Mononuclear cell (primary cell): ENCODE measurements around the gene MTMR2. TPM values are rescaled to one million over a fixed set of nuclear protein-coding genes. Genes with fewer than 3 reads are reported as not detected.
A peak's percentile ranks its signal among the peaks of the same experiment; 100 is the strongest.

ENCODE experiments used
- H3K27me3 ChIP-seq: 2 replicates; pipeline ENCODE4 v1.6.0; 2011; ENCODE audit warnings: low read length, control low read depth; ENCODE audit not compliant: insufficient read depth
- H3K4me1 ChIP-seq: 2 replicates; pipeline ENCODE4 v1.5.1; 2011; ENCODE audit warnings: mild to moderate bottlenecking, low read length, control low read depth; ENCODE audit not compliant: insufficient read depth
- H3K4me3 ChIP-seq: 2 replicates; pipeline ENCODE4 v1.5.1; 2011; ENCODE audit warnings: mild to moderate bottlenecking, low read length, moderate library complexity
- H3K9me3 ChIP-seq: 2 replicates; pipeline ENCODE4 v1.5.1; 2011; ENCODE audit warnings: low read depth, mild to moderate bottlenecking, control low read depth, low read length
- total RNA-seq: library from RNA; depleted of rRNA; stranded (reverse); fragments of >200 nt; gene quantifications from one replicate; pipeline ENCODE4 v1.2.3, GENCODE V29; 2012

MTMR2 gene
- total RNA-seq, 1 donor, result 8.2 TPM

- Histone ChIP-seq H3K4me1 (peaks cover 16% of the 10 kb centered on the region), H3K27me3 (no peaks in the 10 kb centered on the region), H3K4me3 (no peak overlapping the region), H3K9me3 (no peaks in the 10 kb centered on the region)
Observed at GRCh38 chr11:95794086-95794485, 129.8 kb downstream of the MTMR2 start.

DNA sequence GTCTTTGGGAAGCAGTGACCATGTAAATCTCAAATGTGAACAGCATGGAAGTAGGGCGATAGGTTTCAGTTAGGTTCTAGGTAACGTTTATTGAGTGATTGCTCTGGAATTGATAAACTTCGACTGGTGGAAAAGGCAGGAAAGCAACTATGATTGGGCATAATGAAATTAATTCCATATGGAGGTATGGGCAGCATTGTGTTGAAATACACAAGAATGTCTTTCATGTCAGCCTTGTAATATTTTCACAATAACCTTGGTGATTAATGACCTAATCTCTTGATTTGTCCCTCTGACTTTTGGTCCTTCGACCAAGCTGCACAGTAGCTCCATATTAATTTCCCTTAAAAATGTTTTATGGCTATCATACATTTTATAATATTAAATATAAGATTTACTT, 130.8 kb downstream of the MTMR2 start:
- Histone ChIP-seq H3K4me3 (no peak overlapping the region), H3K4me1 (peaks cover 24% of the 10 kb centered on the region), H3K9me3 (no peaks in the 10 kb centered on the region), H3K27me3 (no peaks in the 10 kb centered on the region)

DNA sequence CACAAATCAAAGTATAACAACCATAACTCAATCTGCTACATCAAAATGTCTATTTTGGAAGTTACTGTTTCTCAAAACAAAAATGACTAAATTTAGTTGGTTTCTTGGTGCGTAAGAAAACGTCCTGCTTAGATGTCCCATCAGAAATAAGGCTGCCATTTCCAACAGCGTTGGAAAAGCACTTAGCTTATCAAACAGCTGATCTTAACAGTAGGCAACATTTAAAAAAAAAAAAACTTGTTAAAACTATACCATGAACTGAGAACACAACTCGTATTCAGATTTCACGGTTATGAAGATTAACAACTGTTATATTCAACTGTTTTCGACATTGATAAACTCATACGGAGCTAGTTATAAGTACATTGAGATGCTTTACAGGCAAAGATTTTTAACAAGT, 131.2 kb downstream of the MTMR2 start:
- no peak overlapping the region for H3K4me3 ChIP-seq
- H3K4me1 ChIP-seq, result peaks cover 24% of the 10 kb centered on the region
- H3K9me3 ChIP-seq, result no peaks in the 10 kb centered on the region
- no peaks in the 10 kb centered on the region for H3K27me3 ChIP-seq

- Histone ChIP-seq H3K4me1 (peaks cover 24% of the 10 kb centered on the region), H3K27me3 (no peaks in the 10 kb centered on the region), H3K9me3 (no peaks in the 10 kb centered on the region), H3K4me3 (no peak overlapping the region)
Observed at GRCh38 chr11:95792200-95792599, 131.7 kb downstream of the MTMR2 start.

DNA sequence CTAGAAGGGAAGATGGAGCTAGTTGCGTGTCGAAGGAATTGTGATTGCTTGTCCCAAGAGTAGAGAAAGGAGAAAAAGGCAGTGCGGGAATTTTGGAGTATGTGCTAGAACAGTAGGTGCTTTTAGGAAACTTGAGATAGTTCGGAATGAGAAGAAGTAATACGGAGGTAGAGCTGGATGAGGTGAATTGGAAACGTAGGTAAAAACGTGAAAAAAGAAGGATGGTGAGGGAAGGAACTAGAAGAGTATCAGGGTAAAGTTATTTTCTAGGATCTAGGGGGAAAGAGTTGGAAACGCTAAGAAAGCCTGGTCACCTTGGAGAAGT, 132.2 kb downstream of the MTMR2 start:
- no peak overlapping the region for H3K4me3 ChIP-seq
- H3K4me1 ChIP-seq, result peaks cover 24% of the 10 kb centered on the region
- H3K9me3 ChIP-seq, result no peaks in the 10 kb centered on the region
- H3K27me3 ChIP-seq, result no peaks in the 10 kb centered on the region

DNA sequence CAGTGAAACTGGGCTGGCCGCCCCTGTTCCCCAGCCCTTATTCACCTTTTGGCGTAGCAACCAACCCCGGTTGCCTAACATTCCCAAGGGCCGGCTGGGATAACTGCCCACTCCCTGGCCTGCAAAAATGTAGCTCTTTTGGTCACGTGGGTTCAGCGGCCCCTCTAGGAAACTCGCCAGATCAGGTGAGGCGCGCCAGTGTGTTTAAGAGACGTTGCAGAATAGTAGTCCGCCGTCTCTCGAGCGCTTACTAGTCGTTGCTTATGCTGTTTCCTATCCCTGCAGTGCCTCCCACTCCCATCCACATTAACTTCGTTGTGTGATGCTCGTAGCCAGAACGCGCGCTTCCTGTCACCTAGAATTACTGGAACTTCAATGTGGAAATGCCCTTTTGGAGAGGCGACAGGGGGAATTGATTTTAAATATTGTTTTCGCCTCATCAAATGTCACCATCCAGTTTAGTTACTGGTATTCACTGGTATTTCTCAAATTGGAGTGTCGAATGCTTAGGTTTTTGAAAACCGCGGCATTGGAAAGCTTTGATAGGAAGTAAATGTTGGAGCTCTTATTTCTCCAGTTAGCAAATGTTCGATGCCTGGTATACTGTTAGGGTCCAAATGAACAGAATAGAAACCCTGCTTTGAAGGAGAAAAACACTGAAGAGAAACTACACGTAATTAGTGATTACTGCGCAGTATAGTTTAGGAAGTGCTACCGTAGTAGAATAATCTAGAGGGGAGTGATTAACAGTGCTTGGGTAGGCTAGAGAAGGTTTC, 132.8 kb downstream of the MTMR2 start:
- Histone ChIP-seq H3K4me3 (peak overlapping the region; percentile 78), H3K4me1 (peaks cover 24% of the 10 kb centered on the region), H3K9me3 (no peaks in the 10 kb centered on the region), H3K27me3 (no peaks in the 10 kb centered on the region)

GRCh38 chr11:95790123-95790932, 133.6 kb downstream of the MTMR2 start, which contains the start of gene CEP57:
CEP57 (plus strand) TSS chr11:95790498; CDS start chr11:95790699, 201 bp downstream.
- Histone ChIP-seq H3K9me3 (no peaks in the 10 kb centered on the region), H3K4me3 (peak within 1 kb of the TSS; percentile 78), H3K27me3 (no peaks in the 10 kb centered on the region), H3K4me1 (peaks cover 24% of the 10 kb centered on the region)

DNA sequence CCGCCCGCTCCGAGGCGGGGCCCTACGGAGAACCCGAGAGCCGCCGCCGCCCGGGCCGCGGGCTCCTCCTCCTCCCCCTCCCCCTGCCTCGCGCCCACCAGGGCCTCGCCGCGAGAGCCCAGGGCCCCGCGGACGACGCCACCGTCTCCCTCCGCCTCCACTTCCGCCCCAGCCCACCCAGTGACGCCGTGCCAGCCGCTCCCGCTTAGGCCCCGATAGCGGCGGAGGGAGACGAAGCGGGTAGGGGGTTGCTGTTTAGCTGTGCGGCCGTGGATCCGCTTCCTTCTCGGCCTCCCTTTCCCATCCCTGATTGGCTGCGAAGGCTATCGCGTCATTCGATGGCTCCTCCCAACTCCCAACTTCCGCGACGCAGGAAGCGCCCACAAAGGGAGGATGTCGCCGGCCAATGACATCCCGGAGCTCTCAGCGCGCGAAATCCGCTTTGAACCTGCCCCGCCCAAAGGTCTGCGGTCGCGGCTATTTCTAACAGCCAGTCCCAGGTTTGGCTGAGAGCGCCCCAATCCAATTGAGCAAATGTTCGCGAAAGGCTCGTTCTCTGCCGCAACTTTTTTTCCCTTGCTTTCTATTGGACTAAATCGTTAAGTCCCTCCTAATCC, 134.3 kb downstream of the MTMR2 start, which contains the start of gene FAM76B:
Gene FAM76B (minus strand): TSS at position 277 of the 617 bp plus-strand sequence. CDS start 304 bp downstream, outside the sequence.
- H3K4me3 ChIP-seq, result peak within 1 kb of the TSS; percentile 78
- H3K4me1 ChIP-seq, result peaks cover 24% of the 10 kb centered on the region
- H3K27me3 ChIP-seq, result no peaks in the 10 kb centered on the region
- H3K9me3 ChIP-seq, result no peaks in the 10 kb centered on the region

- H3K27me3 ChIP-seq, result no peaks in the 10 kb centered on the region
- peak overlapping the region; percentile 78 for H3K4me3 ChIP-seq
- H3K9me3 ChIP-seq, result no peaks in the 10 kb centered on the region
- peaks cover 24% of the 10 kb centered on the region for H3K4me1 ChIP-seq
Observed at GRCh38 chr11:95788921-95789505, 134.9 kb downstream of the MTMR2 start.

Other genes with a start within 250 kb of the MTMR2 start
- 107 TPM for gene FAM76B, start 134.3 kb downstream of the MTMR2 start, total RNA-seq
- 71.9 TPM for gene CEP57, start 133.6 kb downstream of the MTMR2 start, total RNA-seq